Stimulated activated CD8-positive, alpha-beta memory T cell treated with anti-CD3 and anti-CD28 coated beads, Interleukin-15, amount 100 ng/mL, for 4 hours (primary cell): ENCODE data around the gene SMARCAD1.
A peak's percentile ranks its signal among the peaks of the same experiment; 100 is the strongest.

Experiments used
- DNase-seq, 2 donors: peaks; one replicate each; pipeline ENCODE4 v3.0.0-alpha.2; 2020; ENCODE audit warnings: low read depth in 2 of 2

The SMARCAD1 gene, protein sequence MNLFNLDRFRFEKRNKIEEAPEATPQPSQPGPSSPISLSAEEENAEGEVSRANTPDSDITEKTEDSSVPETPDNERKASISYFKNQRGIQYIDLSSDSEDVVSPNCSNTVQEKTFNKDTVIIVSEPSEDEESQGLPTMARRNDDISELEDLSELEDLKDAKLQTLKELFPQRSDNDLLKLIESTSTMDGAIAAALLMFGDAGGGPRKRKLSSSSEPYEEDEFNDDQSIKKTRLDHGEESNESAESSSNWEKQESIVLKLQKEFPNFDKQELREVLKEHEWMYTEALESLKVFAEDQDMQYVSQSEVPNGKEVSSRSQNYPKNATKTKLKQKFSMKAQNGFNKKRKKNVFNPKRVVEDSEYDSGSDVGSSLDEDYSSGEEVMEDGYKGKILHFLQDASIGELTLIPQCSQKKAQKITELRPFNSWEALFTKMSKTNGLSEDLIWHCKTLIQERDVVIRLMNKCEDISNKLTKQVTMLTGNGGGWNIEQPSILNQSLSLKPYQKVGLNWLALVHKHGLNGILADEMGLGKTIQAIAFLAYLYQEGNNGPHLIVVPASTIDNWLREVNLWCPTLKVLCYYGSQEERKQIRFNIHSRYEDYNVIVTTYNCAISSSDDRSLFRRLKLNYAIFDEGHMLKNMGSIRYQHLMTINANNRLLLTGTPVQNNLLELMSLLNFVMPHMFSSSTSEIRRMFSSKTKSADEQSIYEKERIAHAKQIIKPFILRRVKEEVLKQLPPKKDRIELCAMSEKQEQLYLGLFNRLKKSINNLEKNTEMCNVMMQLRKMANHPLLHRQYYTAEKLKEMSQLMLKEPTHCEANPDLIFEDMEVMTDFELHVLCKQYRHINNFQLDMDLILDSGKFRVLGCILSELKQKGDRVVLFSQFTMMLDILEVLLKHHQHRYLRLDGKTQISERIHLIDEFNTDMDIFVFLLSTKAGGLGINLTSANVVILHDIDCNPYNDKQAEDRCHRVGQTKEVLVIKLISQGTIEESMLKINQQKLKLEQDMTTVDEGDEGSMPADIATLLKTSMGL

DNA sequence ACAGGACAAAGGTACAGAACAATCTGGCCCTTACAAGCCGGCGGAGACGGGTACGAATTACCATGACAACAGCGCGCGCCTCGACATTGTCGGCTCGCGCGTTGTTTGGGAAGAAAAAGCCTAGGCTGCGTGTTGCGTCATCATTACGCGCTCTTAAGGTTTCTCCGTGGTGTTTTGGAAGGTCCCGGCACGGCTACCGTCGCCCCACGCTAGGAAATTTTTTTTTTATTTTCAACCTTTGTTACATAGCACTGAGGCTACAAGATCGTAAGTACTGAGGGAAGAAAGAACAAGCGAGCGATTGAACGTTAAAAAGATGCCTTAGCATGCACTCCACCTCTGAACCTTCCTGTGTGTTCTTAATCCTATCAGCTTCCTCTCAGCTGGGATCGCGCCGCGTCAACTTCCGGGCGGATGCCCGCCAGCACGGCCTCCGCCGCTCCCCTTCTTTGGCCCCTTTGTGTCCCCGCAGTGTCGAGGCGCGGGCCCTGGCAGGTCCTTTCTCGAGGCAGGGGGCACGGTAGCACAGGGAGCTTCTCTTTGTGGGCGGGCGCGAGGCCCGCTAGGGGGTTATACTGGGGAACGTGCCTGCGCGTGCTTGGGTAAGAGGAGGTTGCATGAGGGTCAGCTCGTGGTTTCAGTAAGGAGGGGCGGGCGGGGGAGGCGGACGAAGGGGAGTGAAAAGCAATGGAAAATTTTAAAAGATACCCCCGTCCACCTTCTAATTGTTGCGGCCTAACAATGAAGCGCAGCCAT is at the start of gene SMARCAD1:
SMARCAD1 (plus strand) TSS at position 397 of the 756 bp plus-strand sequence. CDS start 530 bp downstream, outside the sequence.
- peak; percentile 67 to 78 for DNase-seq

DNA sequence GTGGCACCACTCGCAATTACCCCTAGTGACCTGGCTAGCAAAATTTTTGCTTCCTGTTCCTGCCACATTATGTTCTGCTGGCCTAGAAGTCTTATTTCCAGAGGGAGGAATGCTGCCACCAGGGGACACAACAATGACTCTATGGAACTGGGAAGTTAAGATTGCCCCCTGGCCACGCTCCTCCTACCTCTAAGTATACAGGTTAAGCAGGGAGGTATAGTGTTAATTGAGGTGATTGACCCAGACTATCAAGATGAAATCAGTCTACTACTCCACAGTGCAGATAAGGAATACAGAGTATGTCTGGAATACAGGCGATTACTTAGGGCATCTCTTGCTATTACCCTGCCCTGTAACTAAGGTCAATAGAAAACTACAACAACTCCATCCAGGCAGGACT is 48.8 kb upstream of the SMARCAD1 start:
- no peak for DNase-seq

DNA sequence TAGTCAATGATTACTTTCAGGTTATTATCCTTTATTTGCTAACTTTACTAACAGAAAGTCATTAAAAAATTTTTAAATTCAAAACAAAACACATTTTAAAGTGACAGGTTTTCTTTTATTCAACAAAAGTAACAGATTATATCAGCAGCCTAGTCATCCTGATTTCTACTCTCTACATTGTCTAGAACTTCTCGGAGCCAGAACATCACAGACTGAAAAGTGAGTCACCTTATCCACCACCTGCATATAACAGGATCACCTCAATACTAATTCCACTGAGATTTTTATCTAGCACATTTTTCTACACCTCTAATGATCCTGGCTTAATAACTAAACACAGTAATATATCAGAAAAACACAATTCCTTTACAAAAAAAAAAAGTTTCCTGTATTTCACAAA is 47.9 kb upstream of the SMARCAD1 start:
- no peak for DNase-seq

DNA sequence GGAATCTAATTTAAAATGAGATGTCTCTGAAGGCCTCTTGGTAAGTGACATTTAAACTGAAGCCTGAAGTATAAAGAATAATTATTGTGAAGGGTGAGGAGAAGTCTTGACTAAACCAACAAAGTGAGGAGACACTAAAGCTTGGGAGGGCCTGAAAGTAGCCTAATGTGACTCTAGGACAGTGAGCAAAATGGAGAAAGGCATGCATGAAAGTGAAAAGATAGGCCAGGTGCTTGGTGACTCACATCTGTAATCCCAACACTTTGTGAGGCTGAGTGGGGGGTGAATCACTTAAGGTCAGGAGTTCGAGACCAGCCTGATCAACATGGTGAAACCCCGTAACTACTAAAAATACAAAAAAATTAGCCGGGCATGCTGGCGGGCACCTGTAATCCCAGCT is 46.9 kb upstream of the SMARCAD1 start:
- DNase-seq = no peak

DNA sequence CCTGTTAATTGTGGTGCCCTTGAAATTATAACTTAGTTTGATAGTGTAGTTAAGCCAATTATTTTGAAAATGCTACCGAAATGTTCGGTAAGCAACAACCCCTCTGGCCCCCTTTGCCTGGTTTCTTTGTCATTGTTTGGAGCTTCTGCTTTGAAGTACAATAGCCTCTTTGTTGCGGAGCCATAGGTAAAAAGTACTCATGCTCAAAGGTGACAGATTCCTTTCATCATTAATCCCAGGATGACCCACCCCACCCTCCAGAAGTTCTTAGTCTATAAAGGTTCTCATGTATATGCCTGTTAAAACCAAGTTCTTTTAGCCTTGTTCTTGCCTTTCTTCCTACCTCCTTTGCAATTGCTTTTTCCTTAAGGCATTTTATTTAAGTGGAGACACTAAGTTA is 42.4 kb upstream of the SMARCAD1 start:
- no peak for DNase-seq

DNA sequence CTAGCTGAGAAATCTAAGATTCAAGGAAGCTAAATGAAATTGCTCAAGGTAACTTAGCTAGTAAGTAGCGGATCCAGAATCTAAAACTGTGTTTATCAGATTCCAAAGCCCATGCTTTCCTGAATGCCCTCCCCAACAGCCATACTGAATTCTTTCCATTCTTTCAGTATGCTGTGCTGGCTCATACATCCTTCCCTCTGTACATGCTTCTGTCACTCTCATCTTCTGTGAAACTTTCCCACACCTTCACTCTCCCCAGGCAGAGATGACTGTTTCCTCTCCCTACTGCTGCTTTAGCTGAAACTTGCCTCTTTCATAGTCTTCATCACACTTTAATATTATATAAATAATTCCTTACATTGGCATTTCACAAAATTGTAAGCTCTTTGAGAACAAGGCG is 39.3 kb upstream of the SMARCAD1 start:
- DNase-seq = no peak

DNA sequence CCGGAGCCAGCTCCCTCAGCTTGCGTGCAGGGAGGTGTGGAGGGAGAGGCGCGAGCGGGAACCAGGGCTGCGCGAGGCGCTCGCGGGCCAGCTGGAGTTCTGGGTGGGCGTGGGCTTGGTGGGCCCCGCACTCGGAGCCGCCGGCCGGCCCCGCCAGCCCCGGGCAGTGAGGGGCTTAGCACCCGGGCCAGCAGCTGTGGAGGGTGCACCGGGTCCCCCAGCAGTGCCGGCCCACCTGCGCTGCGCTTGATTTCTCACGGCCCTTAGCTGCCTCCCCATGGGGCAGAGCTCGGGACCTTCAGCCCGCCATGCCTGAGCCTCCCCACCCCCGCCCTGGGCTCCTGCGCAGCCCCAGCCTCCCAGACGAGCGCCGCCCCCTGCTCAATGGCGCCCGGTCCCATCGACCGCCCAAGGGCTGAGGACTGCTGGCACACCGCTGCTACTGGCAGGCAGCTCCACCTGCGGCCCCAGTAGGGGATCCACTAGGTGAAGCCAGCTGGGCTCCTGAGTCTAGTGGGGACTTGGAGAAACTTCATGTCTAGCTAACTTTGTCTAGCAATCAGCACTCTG is 37.8 kb upstream of the SMARCAD1 start:
- no peak for DNase-seq

DNA sequence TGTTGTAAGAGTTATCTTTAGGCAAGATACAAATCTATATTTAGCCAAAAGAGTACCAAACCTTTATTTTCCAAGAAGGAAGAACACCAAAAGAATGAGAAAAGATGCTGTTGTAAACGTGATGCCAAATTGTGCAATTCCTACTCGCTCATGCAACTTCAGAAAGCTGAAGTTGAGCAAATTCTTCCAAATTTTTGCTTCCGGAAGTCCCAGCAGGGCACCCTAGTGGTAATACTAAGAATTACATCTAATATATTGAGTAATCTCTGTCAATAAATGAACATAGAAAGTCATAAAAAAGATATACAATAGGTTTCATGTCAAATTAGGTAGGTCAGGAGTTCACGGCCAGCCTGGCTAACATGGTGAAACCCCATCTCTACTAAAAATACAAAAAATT is 36.0 kb upstream of the SMARCAD1 start:
- no peak for DNase-seq

DNA sequence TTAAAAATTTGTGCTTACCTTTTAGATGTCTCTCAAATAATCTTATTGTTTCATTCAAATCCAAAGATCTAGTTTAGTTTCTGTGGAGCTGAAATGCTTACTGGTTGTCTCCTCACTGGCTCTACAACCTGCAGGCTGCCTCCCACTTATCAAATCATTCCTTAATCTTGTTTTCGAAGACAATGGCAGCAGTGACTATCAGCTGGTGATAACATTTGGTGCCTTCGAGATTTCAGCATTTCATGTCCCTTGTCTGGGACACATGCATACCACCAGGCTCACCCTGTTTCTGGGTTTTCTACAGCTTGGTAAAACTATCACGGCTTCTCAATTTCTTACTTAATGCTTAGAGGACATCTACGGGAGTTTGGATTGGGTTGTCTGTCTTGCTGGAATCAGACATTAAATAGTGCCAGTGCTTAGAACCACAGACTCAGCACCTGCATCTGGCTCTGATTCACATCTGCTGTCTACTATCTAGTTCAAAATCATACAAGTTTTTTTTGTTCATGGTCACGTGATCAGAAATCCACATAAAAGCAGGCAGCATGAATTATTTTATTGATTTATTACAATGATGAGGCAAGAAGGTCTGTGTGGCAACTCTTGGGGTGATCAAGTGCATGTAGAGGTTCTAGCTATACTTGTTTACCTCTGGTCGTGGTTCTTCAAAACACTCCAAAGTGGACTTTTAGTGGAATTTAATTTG is 32.0 kb upstream of the SMARCAD1 start:
- no peak for DNase-seq

DNA sequence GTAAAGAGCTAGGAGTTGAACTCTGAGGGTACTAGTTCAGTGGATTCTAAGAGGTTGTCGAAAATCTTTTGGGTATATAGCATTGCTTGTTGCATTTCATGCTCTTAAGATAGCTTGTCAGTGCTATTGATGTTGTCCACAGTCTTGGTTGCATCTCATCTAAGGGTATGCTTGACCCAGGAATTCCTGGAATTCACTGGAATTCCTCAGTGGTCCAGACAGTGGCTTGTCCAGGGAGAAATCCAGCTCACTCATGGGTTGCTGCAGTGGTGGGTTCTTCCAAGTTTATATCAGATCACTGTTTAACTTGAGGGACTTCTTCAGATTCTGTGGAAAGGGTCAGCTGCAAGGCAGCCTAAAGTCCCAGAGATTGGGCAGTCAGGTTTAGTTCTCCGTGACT is 29.8 kb upstream of the SMARCAD1 start:
- no peak for DNase-seq

DNA sequence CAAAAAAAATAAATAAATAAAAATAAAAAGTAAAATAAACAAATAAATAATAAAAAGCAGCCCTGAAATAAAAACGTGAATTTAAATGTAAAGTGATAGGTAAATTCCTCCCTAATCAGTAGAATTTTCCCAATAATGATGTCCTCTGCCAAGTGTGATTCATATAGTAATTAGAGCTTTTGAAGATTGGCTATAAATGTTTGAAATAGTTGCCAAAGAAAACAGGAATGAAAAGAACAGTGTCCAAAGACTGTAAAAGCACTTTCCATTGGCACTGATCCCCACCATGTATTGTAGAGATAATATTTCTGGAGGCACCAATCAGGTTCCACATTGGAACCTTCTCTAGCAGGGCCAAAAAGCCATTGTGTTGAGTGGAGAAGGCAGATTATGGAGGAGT is 25.9 kb upstream of the SMARCAD1 start:
- no peak for DNase-seq

DNA sequence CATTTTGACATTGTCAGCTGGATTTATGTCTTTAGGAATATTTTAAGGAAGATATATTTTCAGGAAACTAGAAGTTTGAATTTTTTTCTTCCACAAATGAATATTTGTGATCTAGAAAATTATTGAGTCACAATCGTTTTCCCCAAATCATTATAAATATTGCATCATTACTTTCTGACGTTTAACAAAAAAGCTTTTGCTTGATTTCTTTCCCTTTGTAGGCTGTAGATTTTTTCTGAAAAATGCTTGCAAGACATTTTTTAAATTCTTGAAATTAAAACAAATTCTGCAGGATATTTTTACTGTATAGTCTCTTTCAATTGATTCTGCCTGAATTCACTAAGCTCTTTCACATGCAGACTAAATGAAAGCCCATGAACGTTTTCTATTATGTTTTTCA is 4.9 kb upstream of the SMARCAD1 start:
- DNase-seq = no peak

DNA sequence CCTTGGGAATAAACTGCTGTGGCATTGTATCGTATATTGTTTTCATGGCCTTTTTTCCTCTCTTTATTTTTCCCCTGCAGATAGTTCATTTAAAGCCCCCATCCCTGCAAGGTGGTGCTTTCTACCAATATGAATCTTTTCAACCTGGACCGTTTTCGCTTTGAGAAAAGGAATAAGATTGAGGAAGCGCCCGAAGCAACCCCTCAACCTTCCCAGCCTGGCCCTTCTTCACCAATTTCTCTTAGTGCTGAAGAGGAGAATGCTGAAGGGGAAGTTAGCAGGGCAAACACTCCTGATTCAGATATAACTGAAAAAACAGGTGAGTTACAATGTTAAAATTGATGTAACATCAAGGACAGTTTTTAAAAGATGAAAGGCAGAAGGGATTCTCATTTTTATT is 601 bp downstream of the SMARCAD1 start:
- DNase-seq = no peak

DNA sequence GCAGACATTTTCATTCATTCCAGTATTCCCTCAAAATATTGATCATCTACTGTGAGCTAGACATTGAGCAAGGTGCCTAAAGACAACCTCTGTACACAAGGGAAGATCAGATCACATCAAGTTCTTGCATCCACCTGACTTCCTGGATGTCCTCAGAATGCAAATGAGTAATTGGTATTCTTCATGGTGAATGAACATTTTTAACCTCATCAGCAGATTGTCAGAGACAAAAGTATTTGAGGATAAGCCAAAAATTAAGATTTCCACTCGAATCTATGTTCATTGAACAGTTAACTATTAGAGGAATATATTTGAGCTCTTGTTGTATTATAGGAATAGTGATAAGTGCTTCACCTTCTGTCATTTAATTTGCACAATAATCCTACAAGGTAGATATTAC is 1.3 kb downstream of the SMARCAD1 start:
- no peak for DNase-seq

DNA sequence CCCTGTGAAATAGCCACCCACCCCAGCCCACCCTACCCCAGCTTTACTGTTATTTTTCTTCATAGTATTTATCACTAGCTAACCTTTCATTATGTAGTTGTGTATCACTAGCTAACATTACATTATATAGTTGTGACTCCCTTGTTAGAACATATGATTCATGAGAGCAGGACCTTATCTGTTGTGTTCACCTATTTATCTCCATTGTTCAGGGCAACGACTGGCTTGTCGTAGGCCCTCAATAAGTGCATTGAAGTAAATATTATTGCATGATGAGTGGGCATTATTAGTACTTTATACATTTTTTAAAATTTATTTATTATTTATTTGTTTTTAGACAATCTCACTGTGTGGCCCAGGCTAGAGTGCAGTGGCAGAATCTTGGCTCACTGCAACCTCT is 4.2 kb downstream of the SMARCAD1 start:
- no peak for DNase-seq

DNA sequence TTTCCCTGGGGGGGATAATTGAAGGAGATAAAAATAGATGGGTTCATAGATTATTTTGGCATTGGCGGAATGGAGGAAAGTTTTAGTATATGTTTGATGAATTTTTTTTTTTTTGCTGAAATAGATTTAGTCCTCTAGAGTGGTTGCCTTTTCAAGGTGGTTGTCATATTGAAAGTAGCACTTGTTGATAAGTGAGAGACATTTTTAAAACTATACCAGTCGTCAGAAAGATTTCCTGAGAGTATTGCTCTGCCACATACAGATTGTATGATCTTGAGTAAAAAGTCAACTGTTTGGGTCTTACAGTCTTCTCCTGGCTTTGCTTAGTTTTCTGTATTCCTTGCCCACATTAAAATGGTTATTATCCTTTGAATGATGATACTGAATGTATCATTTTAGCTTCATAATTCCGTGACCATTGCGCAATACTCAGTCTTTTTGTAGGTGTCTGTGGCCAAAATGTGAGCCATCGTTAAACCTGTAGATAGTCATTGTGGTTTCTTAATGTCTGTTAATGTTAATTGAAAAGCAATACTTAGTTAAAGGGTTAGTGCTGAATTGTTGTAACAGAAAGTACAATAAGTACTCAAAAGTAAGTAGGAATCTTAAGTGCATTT is 7.1 kb downstream of the SMARCAD1 start:
- DNase-seq = no peak

DNA sequence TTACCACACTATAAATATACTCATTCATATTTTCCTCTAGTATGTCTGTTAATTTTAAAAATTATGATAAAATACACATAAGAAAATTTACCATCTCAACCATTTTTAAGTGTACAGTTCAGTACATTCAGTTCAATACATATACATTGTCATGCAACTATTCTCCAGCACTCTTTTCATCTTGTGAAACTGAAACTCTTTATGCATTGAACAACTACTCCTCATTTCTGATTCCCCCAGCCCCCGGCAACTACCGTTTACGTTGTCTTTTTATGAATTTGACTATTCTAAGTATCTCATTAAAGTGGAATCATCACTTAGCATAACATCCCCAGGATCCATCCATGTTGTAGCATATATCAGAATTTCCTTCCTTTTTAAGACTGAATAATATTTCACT is 8.7 kb downstream of the SMARCAD1 start:
- DNase-seq = no peak

DNA sequence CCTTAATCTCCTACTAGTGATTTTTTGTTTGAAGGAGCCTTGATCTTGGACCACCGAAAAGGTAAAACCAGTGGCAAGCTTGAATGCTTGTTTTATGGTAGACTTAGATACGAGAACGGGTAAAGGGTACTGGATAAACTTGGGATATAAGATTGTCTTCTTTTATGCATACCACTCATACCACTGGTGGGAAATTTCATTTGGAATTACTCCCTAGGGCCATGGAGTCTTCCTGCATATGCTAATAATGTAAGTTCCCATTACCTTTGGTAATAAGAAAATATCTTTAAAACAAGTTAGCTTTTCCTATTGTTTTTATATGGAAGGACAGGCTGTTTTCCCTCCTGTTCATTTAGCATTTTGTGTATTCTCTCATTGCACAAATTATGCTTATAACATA is 11.7 kb downstream of the SMARCAD1 start:
- DNase-seq = no peak

DNA sequence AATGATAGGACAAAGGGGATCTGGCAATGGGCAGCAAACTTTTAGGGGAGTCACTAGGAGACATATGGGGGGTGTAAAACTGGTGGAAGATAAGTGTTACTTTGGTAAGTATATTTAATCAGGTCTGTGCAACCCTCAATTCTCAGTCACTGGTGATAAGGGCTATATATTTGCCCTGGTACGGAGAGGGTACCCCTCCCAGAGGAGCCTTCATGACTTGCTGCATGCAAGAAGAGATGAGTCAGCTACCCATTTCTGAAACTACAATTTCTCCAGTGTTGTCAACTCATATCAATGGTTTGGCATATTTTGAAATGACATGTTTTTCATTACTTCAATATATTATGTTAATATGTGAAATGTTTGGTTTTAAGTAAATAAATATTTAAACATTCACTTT is 14.3 kb downstream of the SMARCAD1 start:
- no peak for DNase-seq

DNA sequence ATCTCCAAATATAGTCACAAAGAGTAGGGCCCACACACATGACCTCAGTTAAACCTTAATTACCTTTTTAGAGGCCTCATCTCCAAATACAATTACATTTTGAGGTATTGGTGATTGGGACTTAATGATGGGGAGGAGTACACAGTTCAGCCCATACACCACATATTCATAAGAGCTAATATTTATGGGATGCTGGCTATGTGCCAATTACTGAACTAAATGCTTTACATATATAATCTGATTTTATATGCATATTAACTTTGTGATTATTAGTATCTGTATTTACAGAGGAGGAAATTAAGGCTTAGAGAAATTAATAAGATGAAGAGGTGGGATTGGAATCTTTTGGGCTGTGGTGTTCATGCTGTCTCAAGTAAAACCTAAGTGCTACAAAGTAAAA is 17.8 kb downstream of the SMARCAD1 start:
- DNase-seq = no peak

DNA sequence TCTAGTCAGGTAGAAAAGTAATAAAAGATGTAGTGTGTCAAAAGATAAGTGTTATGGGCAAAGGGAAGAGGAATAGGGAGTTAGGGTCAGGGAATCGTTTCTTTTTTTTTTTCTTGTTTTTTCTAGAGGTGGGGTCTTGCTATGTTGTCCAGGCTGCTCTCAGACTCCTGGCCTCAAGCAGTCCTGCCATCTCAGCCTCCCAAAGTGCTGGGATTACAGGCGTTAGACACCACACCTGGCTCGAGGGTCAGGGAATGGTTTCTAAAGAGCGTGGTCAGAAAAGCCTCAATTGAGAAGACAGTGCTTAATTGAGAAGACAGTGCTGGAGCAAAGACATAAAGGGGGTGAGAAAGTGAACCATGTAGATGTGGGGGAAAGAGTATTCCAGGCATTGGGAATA is 19.1 kb downstream of the SMARCAD1 start:
- DNase-seq = no peak
